GM21447 (cell line): ENCODE results near the gene FOXO1.

Experiments used
- ATAC-seq: cut with Tn5 transposase; IDR thresholded peaks from one replicate; pipeline ENCODE4 v1.9.1; 2021; ENCODE audit not compliant: unreplicated experiment

Gene FOXO1

DNA sequence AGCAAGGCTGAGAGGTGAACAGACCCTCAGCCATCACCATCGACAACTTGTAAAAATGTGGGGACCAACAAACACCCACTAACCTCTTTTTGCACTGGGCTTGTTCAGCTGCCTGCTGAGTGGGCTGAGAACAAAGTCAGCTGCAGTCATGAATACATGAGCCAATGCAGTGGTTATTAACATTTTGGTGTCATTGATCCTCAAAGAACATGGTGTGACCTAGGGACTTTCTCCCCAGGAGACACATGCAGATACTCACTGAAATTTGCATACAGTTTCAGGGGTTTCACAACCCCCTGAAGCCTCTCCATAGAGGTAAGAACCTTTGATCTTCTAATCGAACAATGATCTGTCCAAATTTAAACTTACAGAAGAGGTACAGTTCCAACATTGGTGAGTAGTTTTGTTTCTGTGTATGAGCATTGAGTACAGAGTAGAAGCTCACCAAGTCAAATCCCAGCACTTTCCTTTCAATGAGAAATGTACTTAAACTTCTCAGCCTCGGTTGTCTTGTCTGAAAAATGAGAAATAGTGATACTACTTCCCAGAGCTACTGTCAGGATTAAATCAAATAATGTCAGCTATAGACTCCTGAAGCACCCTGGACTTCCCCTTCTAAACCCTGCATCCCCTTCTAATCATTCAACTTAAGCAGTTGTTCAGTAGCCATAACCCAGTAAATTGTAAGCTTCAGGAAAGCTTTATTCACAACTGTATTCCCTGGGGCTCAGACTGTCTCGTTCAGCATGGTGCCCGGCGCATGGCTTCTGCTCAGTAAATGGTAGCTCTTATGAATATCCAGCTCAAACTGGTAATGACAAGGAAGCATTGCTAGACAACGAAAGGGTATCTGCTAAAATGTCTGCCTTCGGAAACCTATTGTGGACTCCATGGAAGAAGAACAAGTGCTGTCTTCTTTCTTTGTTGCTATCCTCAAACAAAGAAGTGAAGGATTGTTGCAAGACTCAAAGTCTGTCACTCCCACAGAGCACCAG lies 148.7 kb downstream of the FOXO1 start:
- ATAC-seq = peak; percentile 73

DNA sequence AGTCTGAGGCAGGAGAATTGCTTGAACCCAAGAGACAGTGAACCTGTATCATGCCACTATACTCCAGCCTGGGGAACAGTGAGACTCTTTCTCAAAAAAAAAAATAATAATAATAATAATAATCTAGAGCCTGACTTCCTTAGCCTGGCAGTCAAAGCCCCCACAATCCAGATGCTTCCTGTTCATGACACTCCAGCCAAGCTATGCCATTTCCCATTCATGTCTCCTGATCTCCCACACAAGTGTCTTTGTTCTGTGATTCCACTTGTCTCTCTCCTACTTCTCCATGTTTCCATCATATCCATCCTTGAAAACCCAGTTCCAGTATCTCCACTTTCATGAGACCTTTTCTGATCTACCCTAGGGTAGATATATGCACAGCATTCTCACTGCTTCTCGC lies 150.7 kb downstream of the FOXO1 start:
- ATAC-seq = no peak

DNA sequence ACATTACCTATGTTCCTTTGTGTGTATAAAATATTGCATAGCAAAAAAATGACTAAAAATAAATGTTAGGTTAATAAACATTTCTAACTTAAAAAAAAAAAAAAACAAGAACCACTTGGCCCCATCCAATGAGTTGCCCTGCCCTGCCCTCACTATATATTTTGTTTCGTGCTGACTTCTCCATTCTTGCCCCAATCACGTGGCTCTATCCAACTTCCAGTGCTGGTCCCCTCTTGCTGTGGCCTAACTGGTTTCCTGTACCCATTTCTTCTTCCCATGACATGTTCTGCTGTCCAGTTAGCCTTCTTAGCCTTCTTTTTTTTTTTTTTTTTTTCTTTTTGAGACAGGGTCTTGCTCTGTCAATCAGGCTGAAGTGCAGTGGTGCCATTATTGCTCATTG lies 151.6 kb downstream of the FOXO1 start:
- no peak for ATAC-seq

DNA sequence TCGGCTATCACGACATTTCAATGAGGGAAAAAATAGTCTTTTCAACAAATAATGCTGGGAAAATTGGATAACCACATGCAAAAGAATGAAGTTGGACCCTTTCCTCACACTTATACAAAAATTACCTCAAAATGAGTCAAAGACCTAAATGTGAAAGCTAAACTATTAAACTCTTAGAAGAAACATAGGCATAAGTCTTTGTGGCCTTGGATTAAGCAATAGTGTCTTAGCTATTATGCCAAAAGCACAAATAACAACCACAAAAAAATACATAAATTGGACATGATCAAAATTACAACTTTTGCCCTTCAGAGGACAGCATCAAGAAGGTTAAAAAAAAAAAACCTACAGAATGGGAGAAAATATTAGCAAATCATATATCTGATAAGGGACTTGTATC lies 156.6 kb downstream of the FOXO1 start:
- ATAC-seq = no peak

DNA sequence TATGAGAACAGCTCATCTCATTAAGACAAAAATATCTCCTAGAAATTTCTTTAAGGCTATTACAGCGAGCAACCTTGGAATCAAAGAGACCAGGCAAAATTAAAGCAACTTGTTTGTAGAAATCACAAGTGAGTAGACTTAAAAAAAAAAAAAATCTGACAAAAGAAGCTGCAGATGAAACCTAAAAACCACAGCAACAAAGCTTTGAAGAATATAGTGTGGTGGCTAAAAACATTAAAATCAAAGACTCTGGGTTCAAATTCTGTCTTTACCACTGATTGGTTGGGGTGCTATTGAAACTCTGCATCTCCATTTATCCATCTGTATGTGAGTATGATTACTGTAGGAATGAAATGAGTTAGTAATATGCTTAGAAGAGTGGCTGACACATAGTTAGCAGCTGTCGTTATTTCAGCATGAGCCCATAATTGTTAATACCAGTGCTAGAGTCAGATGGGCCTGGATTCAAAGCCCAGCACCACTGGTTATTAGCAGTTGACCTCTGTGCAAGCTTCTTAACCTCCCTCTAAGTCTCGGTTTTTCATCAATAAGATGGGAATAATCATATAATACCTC lies 157.6 kb downstream of the FOXO1 start:
- no peak for ATAC-seq

DNA sequence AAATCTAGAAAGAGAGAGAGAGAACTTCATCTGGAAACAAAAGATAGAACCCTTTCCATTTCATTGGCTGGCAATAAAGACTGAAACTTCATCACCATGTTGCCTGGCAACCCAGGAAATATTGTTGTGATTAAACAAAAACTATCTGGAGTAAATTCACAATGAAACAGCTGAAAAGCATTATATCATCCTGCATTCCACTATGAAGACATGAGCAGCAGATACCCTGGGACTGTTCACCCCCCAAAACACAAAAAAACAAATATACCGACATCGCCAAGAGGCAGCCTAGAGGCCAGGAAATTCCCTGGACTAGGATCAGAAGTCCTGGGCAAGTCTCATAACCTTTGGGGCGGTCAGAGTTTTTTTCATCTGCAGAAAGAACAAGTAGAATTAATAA lies 158.3 kb downstream of the FOXO1 start:
- ATAC-seq = no peak

DNA sequence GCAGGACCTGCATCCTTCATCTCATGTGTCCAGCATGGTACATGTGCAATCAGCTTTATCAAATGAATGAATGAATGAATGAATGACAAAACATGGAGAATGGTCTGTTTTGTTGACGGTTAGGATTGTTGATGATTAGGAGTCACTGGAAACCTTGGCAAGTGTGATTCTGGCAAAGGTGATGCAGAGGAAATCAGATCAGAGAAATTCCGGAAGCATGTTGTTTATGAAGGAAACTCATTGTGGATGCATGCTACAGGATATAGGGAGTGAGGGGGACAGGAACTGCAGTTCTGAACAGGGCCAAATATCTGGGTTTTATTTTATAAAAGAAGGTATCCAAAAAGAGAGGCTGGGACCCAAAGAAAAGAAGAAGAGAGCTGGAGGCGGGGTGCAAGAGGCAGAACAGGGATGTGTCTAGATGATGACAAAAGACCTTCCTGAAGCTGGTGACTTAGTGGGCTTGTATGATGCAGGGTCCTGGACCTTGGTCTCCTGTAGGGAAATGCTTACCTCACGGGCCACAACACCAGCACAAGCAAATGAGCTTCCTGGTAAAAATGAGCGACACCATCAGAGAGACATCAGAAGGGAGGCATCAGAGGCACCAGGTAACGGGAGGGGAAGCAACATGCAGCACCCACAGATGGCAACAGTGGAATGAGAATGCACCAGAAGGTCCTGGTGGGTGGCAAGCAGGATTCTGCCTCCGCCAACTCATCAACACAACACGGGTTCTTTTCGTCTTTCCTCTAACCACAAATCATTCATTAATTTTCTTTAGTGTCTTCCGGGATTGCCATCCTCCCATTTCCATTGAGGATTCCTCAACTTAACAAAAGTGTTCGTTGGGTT lies 159.6 kb downstream of the FOXO1 start:
- ATAC-seq = no peak
